A673 (cell line): ENCODE measurements around the gene LARP4B. TPM values are rescaled to one million over a fixed set of nuclear protein-coding genes. Genes with fewer than 3 reads are reported as not detected.

ENCODE experiments used
- BruUV-seq: library from RNA; stranded (reverse); fragments of 400-500 nt; replicated peaks from 2 replicates; lab custom pipeline; 2021; lab: Mats Ljungman, UMichigan
- CTCF ChIA-PET: fragments of 300-600 bp; sonication (Branson Sonifier 250); formaldehyde crosslinking; loops from one replicate; lab custom pipeline; 2022; ENCODE audit warnings: antibody characterized with exemption; lab: Charles Lee
- POLR2A ChIA-PET: fragments of 300-600 bp; sonication (Branson Sonifier 250); formaldehyde crosslinking; loops from one replicate; lab custom pipeline; 2022; ENCODE audit warnings: antibody characterized with exemption; ENCODE audit not compliant: low non-redundant PET; lab: Charles Lee
- DNase-seq: peaks from one replicate; pipeline ENCODE4 v3.0.0-alpha.2; 2015; ENCODE audit warnings: low spot score
- H3K27ac ChIP-seq: fragments of 200-600 bp; sonication (generic); 2 replicates; pipeline ENCODE4 v1.5.1; 2016; ENCODE audit warnings: mixed run types, low read depth, mild to moderate bottlenecking, mixed read lengths, antibody characterized with exemption, low read length; ENCODE audit not compliant: poor library complexity, severe bottlenecking
- H3K27me3 ChIP-seq: fragments of 200-600 bp; sonication (generic); replicated peaks from 2 replicates; pipeline ENCODE4 v1.6.1; 2017; ENCODE audit warnings: mixed run types, low read depth, mild to moderate bottlenecking, mixed read lengths, antibody characterized with exemption, low read length; ENCODE audit not compliant: insufficient read depth, poor library complexity
- H3K36me3 ChIP-seq: fragments of 200-600 bp; sonication (generic); 2 replicates; pipeline ENCODE4 v1.6.1; 2016; ENCODE audit warnings: mixed run types, mild to moderate bottlenecking, mixed read lengths, antibody characterized with exemption, low read length; ENCODE audit not compliant: insufficient read depth, poor library complexity, severe bottlenecking
- H3K4me1 ChIP-seq: fragments of 200-600 bp; sonication (generic); 2 replicates; pipeline ENCODE4 v1.6.1; 2017; ENCODE audit warnings: mixed run types, mild to moderate bottlenecking, mixed read lengths, antibody characterized with exemption, low read length; ENCODE audit not compliant: insufficient read depth, poor library complexity, severe bottlenecking
- H3K4me3 ChIP-seq: fragments of 200-600 bp; sonication (generic); 2 replicates; pipeline ENCODE4 v1.5.1; 2016; ENCODE audit warnings: low read depth, mixed run types, mild to moderate bottlenecking, mixed read lengths, low read length; ENCODE audit not compliant: poor library complexity, severe bottlenecking
- H3K9me3 ChIP-seq: fragments of 200-600 bp; sonication (generic); 2 replicates; pipeline ENCODE4 v1.6.1; 2016; ENCODE audit warnings: mixed run types, low read depth, mild to moderate bottlenecking, mixed read lengths, antibody characterized with exemption, low read length; ENCODE audit not compliant: poor library complexity, severe bottlenecking
- CTCF ChIP-seq: fragments of 300-800, 200-600 bp; sonication (generic); conservative IDR thresholded peaks from 2 replicates; pipeline ENCODE4 v1.5.1; 2017; ENCODE audit warnings: low read depth, mild to moderate bottlenecking, antibody characterized with exemption, low read length, moderate library complexity, mixed read lengths
- EZH2 ChIP-seq: fragments of 200-600 bp; sonication (generic); IDR thresholded peaks from 2 replicates; pipeline ENCODE4 v1.6.1; 2017; ENCODE audit warnings: borderline replicate concordance, low read depth, mild to moderate bottlenecking, mixed read lengths, antibody characterized with exemption, low read length; ENCODE audit not compliant: poor library complexity, severe bottlenecking
- intact Hi-C: fragments of 100-400 bp; cut with micrococcal nuclease; formaldehyde crosslinking; loops from one replicate; pipeline ENCODE4 v1.10.0; 2022; ENCODE audit not compliant: unreplicated experiment
- total RNA-seq: library from RNA; stranded (reverse); gene quantifications from 2 replicates; pipeline ENCODE4 v1.2.3, GENCODE V29; 2021

Gene LARP4B
- total RNA-seq, 1 experiment from 2014 or later = 101 TPM

GRCh38 chr10:789831-790701, 141.4 kb downstream of the LARP4B start:
- CTCF ChIA-PET = no interaction called here

GRCh38 chr10:788796-789748, 142.4 kb downstream of the LARP4B start:
- TF ChIP-seq EZH2 (no peak), CTCF (no peak)
- Histone ChIP-seq H3K27ac (no peak overlapping the region), H3K27me3 (no peaks in the 10 kb centered on the region), H3K4me3 (no peak overlapping the region), H3K36me3 (no peaks in the 10 kb centered on the region), H3K4me1 (no peaks in the 10 kb centered on the region), H3K9me3 (no peaks in the 10 kb centered on the region)
- CTCF ChIA-PET = no interaction called here
- POLR2A ChIA-PET = no interaction called here
- intact Hi-C loops = no loop called here
- no TSS peak for BruUV-seq
- no peak for DNase-seq

More at GRCh38 chr10:789831-790701, 141.4 kb downstream of the LARP4B start:
- no peak for DNase-seq
- H3K4me1 ChIP-seq = no peaks in the 10 kb centered on the region
- no peaks in the 10 kb centered on the region for H3K36me3 ChIP-seq
- H3K4me3 ChIP-seq = no peak overlapping the region
- H3K27me3 ChIP-seq = no peaks in the 10 kb centered on the region
- intact Hi-C loops = no loop called here
- H3K9me3 ChIP-seq = no peaks in the 10 kb centered on the region
- no peak overlapping the region for H3K27ac ChIP-seq
- no TSS peak for BruUV-seq
- POLR2A ChIA-PET = no interaction called here
- TF ChIP-seq CTCF (no peak), EZH2 (no peak)

GRCh38 chr10:787933-788651, 143.4 kb downstream of the LARP4B start:
- no peak for TF ChIP-seq EZH2
- no peak for TF ChIP-seq CTCF
- no peak overlapping the region for H3K4me3 ChIP-seq
- BruUV-seq = no TSS peak
- intact Hi-C loops = no loop called here
- H3K27me3 ChIP-seq = no peaks in the 10 kb centered on the region
- H3K9me3 ChIP-seq = no peaks in the 10 kb centered on the region
- ChIA-PET CTCF (no interaction called here), POLR2A (no interaction called here)
- no peaks in the 10 kb centered on the region for H3K36me3 ChIP-seq
- no peak for DNase-seq
- no peaks in the 10 kb centered on the region for H3K4me1 ChIP-seq
- no peak overlapping the region for H3K27ac ChIP-seq
